PC-9 (cell line): Measurements from ENCODE around the gene MPZL2. TPM values are rescaled to one million over a fixed set of nuclear protein-coding genes. Genes with fewer than 3 reads are reported as not detected.

Source experiments
- BruUV-seq: library from RNA; stranded (reverse); fragments of 400-500 nt; replicated peaks from 2 replicates; lab custom pipeline; 2021; lab: Mats Ljungman, UMichigan
- CTCF ChIA-PET: fragments of 300-600 bp; sonication (Branson Sonifier 250); formaldehyde crosslinking; loops from one replicate; lab custom pipeline; 2022; ENCODE audit warnings: antibody characterized with exemption; lab: Charles Lee
- POLR2A ChIA-PET: fragments of 300-600 bp; sonication (Branson Sonifier 250); formaldehyde crosslinking; loops from one replicate; lab custom pipeline; 2022; ENCODE audit warnings: antibody characterized with exemption; ENCODE audit not compliant: unreplicated experiment; lab: Charles Lee
- DNase-seq, 2 experiments: peaks; one replicate each; pipeline versions ENCODE4 v3.0.0 to v3.0.0-alpha.2; 2015 to 2022; ENCODE audit warnings: mixed read lengths in 1 of 2
- H2AFZ ChIP-seq: fragments of 200-600 bp; sonication (generic); 2 replicates; pipeline ENCODE4 v1.8.1; 2017; ENCODE audit warnings: antibody characterized with exemption
- H3F3A ChIP-seq: fragments of 200-600 bp; sonication (generic); 2 replicates; pipeline ENCODE4 v1.8.1; 2017; ENCODE audit warnings: antibody characterized with exemption, mild to moderate bottlenecking, low read depth; ENCODE audit not compliant: insufficient read depth
- H3K27ac ChIP-seq: fragments of 200-600 bp; sonication (generic); 2 replicates; pipeline ENCODE4 v1.6.1; 2016; ENCODE audit warnings: mixed run types
- H3K27me3 ChIP-seq: fragments of 200-600 bp; sonication (generic); 2 replicates; pipeline ENCODE4 v1.6.1; 2016; ENCODE audit warnings: low read depth, mixed run types; ENCODE audit not compliant: insufficient read depth
- H3K36me3 ChIP-seq: fragments of 200-600 bp; sonication (generic); 2 replicates; pipeline ENCODE4 v1.6.1; 2016; ENCODE audit warnings: low read depth, mixed run types
- H3K4me1 ChIP-seq: fragments of 200-600 bp; sonication (generic); replicated peaks from 2 replicates; pipeline ENCODE4 v1.6.1; 2016; ENCODE audit warnings: mixed run types; ENCODE audit not compliant: insufficient read depth
- H3K4me2 ChIP-seq: fragments of 200-600 bp; sonication (generic); 2 replicates; pipeline ENCODE4 v1.6.1; 2017; ENCODE audit warnings: mixed run types
- H3K4me3 ChIP-seq: fragments of 200-600 bp; sonication (generic); 2 replicates; pipeline ENCODE4 v1.6.1; 2016; ENCODE audit warnings: mixed run types
- H3K79me2 ChIP-seq: fragments of 200-600 bp; sonication (generic); 2 replicates; pipeline ENCODE4 v1.6.1; 2017; ENCODE audit warnings: low read depth, mixed run types
- H3K9me2 ChIP-seq: fragments of 200-600 bp; sonication (generic); 2 replicates; pipeline ENCODE4 v1.8.1; 2017; ENCODE audit warnings: mild to moderate bottlenecking; ENCODE audit not compliant: insufficient read depth
- H3K9me3 ChIP-seq: fragments of 200-600 bp; sonication (generic); 2 replicates; pipeline ENCODE4 v1.8.1; 2016; ENCODE audit warnings: low read depth; ENCODE audit not compliant: insufficient read depth
- H4K20me1 ChIP-seq: fragments of 200-600 bp; sonication (generic); 2 replicates; pipeline ENCODE4 v1.8.1; 2017; ENCODE audit not compliant: insufficient read depth
- EZH2 ChIP-seq: fragments of 200-600 bp; sonication (generic); IDR thresholded peaks from 2 replicates; pipeline ENCODE4 v1.8.0; 2017; ENCODE audit warnings: antibody characterized with exemption, low read depth
- intact Hi-C: fragments of 100-400 bp; cut with micrococcal nuclease; formaldehyde crosslinking; loops from one replicate; pipeline ENCODE4 v1.10.0; 2022; ENCODE audit not compliant: unreplicated experiment
- total RNA-seq: library from RNA; stranded (reverse); gene quantifications from 2 replicates; pipeline ENCODE4 v1.2.3, GENCODE V29; 2021
- TF ChIP-seq, protein P1 (sequence below): fragments of 200-600 bp; sonication (generic); conservative IDR thresholded peaks from 2 replicates; pipeline ENCODE4 v1.6.1; 2017; ENCODE audit warnings: mixed run types, antibody characterized with exemption, mild to moderate bottlenecking, moderate library complexity

Gene MPZL2
- total RNA-seq, 1 experiment from 2014 or later: 43.1 TPM

DNA sequence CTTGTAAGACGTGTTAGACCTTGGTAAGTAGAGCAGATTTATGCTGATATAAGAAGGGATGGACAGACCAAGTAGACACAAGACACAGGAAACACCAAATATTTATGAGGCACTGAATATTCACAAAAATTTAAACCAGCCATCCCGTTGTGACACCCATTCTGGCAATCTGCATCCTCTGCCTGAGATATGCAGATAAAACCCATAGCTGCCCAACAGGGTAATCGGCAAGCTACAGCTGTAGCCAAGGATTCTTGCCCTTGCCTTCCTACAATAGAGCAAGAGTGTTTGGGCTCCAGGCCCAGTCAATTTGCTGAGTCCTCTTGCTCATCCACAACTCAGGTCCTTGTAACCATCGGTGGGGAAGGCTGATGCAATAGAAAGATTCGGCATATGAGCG is 18.5 kb upstream of the MPZL2 start:
- Histone ChIP-seq H3F3A (peaks cover 16% of the 10 kb centered on the region), H3K27ac (no peak overlapping the region), H3K4me3 (no peak overlapping the region), H2AFZ (no peak overlapping the region), H3K36me3 (no peaks in the 10 kb centered on the region), H3K9me2 (no peaks in the 10 kb centered on the region; the same call in 1 of the 2 replicates), H3K27me3 (no peaks in the 10 kb centered on the region), H3K79me2 (no peaks in the 10 kb centered on the region), H3K4me1 (peaks cover 24% of the 10 kb centered on the region), H3K9me3 (no peaks in the 10 kb centered on the region), H4K20me1 (no peaks in the 10 kb centered on the region), H3K4me2 (no peak overlapping the region)
- ChIA-PET POLR2A (no interaction called here), CTCF (no interaction called here)
- intact Hi-C loops: no loop called here
- DNase-seq: no peak
- no TSS peak for BruUV-seq
- TF ChIP-seq, protein P1, sequence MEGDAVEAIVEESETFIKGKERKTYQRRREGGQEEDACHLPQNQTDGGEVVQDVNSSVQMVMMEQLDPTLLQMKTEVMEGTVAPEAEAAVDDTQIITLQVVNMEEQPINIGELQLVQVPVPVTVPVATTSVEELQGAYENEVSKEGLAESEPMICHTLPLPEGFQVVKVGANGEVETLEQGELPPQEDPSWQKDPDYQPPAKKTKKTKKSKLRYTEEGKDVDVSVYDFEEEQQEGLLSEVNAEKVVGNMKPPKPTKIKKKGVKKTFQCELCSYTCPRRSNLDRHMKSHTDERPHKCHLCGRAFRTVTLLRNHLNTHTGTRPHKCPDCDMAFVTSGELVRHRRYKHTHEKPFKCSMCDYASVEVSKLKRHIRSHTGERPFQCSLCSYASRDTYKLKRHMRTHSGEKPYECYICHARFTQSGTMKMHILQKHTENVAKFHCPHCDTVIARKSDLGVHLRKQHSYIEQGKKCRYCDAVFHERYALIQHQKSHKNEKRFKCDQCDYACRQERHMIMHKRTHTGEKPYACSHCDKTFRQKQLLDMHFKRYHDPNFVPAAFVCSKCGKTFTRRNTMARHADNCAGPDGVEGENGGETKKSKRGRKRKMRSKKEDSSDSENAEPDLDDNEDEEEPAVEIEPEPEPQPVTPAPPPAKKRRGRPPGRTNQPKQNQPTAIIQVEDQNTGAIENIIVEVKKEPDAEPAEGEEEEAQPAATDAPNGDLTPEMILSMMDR: no peak
- TF ChIP-seq EZH2: no peak

DNA sequence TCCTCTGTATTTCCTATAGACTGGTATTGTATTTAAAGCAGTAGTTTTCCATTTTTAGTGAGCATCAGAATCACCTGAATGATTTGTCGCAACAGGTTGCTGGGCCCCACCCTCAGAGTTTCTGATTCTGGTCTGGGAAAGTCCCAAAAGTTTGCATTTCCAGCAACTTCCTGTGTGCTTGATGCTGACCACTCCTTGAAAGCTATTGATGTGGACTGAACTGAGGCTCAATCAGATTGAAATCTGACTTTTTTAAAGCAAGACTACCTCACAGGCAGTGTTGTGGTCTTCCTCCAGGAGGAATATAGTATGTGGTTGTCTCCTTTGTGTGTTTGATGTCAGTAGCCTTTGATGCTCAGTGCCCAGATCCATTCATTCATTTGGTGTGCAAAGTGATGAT is 17.2 kb upstream of the MPZL2 start:
- BruUV-seq: no TSS peak
- Histone ChIP-seq H4K20me1 (no peaks in the 10 kb centered on the region), H3K27ac (no peak overlapping the region), H3K36me3 (no peaks in the 10 kb centered on the region), H3K4me2 (no peak overlapping the region), H3K9me3 (no peaks in the 10 kb centered on the region), H3K9me2 (no peaks in the 10 kb centered on the region; the same call in 1 of the 2 replicates), H3K4me1 (peaks cover 24% of the 10 kb centered on the region), H3K79me2 (no peaks in the 10 kb centered on the region), H3K4me3 (no peak overlapping the region), H3F3A (peaks cover 17% of the 10 kb centered on the region), H2AFZ (no peak overlapping the region), H3K27me3 (no peaks in the 10 kb centered on the region)
- intact Hi-C loops: no loop called here
- CTCF ChIA-PET: no interaction called here
- POLR2A ChIA-PET: interaction anchor here (0.6 kb wide), 1 partner anchor 16 kb away, joined by 3 read pairs; no protein-coding TSS in a partner anchor
- no peak for DNase-seq
- TF ChIP-seq EZH2: no peak

DNA sequence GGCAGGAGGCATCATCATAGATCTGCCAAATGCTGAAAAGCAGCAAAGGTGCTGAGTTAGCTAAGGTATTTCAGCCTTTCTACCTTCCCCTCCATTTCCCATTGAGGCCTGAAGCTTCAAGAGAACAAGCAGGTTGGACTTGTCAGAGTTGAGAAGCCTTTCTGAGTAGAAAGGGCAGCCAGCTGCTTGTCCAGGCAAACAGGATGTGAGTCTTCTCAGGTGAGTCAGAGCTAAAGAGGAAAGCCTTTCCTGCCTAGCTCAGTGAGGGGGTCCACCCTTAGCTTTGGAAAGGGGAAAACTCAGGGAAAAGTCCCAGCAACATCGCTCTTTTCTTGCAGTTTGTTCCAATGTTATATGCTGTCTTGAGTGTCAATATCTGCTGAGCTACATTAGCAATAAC is 13.2 kb upstream of the MPZL2 start:
- H3K27ac ChIP-seq: peak overlapping the region; percentile 80
- POLR2A ChIA-PET: interaction anchor here (0.5 to 1.2 kb wide), 5 partner anchors 11 to 344 kb away, joined by 3 to 5 read pairs (median 3); partner anchors contain the start of gene MPZL3
- TF ChIP-seq, protein P1: no peak
- TF ChIP-seq EZH2: no peak
- peaks cover 27% of the 10 kb centered on the region for H3F3A ChIP-seq
- no peaks in the 10 kb centered on the region for H3K79me2 ChIP-seq
- H3K4me2 ChIP-seq: peak overlapping the region; percentile 61
- H3K36me3 ChIP-seq: no peaks in the 10 kb centered on the region
- H3K4me3 ChIP-seq: no peak overlapping the region; the same call in 1 of the 2 replicates
- H3K27me3 ChIP-seq: no peaks in the 10 kb centered on the region
- H3K9me3 ChIP-seq: no peaks in the 10 kb centered on the region
- H3K4me1 ChIP-seq: peaks cover 47% of the 10 kb centered on the region
- intact Hi-C loops: loop anchor here (1.0 kb wide), 2 partner anchors 13 to 25 kb away; partner anchors contain the start of genes MPZL2 and MPZL3
- H4K20me1 ChIP-seq: no peaks in the 10 kb centered on the region
- DNase-seq: peak; percentile 65 to 99
- BruUV-seq: no TSS peak
- H2AFZ ChIP-seq: no peak overlapping the region
- CTCF ChIA-PET: interaction anchor here (0.6 to 1.0 kb wide), 3 partner anchors 12 to 140 kb away, joined by 3 to 8 read pairs (median 7); no protein-coding TSS in a partner anchor
- no peaks in the 10 kb centered on the region; the same call in none of the 2 replicates for H3K9me2 ChIP-seq
